ENCODE results near the gene PHEX.
"Not testable (repeated sequence)": the region's sequence is repeated elsewhere in the genome, so short reads cannot be mapped to it uniquely, and the experiment has no call there.

The PHEX gene

GRCh38 chrX:22248401-22248800 is 216.3 kb downstream of the PHEX start:
- no peak for DNase-seq (ENCODE audit: low spot score)

- no peak for DNase-seq (ENCODE audit: low spot score)
These were observed 217.2 kb downstream of the PHEX start for GRCh38 chrX:22249371-22249770.

GRCh38 chrX:22268706-22269105 is 236.6 kb downstream of the PHEX start:
- DNase-seq (ENCODE audit: low spot score) = no peak

- no peak for DNase-seq (ENCODE audit: low spot score)
These were observed 240.5 kb downstream of the PHEX start, which contains the start of gene CBLL2 for GRCh38 chrX:22272613-22273012. CBLL2 (plus strand) TSS chrX:22272913; CDS start chrX:22272992, 79 bp downstream.

- no peak for DNase-seq (ENCODE audit: low spot score)
These were observed 241.7 kb downstream of the PHEX start for GRCh38 chrX:22273714-22274317.

- no peak for DNase-seq (ENCODE audit: low spot score)
These were observed 244.7 kb downstream of the PHEX start for GRCh38 chrX:22276781-22277180.

GRCh38 chrX:22278375-22278774 is 246.2 kb downstream of the PHEX start:
- no peak for DNase-seq (ENCODE audit: low spot score)

- not testable (repeated sequence) for DNase-seq (ENCODE audit: low spot score)
These were observed 257.1 kb downstream of the PHEX start for GRCh38 chrX:22289209-22289608.

- no peak for DNase-seq (ENCODE audit: low spot score)
These were observed 264.7 kb downstream of the PHEX start for GRCh38 chrX:22296871-22297270.

GRCh38 chrX:22300130-22300529 is 268.0 kb downstream of the PHEX start:
- DNase-seq (ENCODE audit: low spot score) = peak; percentile 23

Measured in LoVo (cell line).